GM12878 (cell line): Measurements from ENCODE around the gene HUS1. TPM values are rescaled to one million over a fixed set of nuclear protein-coding genes. Genes with fewer than 3 reads are reported as not detected.

Experiments
- BCL3 ChIP-seq: IDR thresholded peaks from 2 replicates; pipeline ENCODE4 v1.6.1; 2011; ENCODE audit warnings: borderline replicate concordance, low read depth, mild to moderate bottlenecking, moderate library complexity, low read length; ENCODE audit not compliant: insufficient read depth, poor library complexity, severe bottlenecking
- CBX3 ChIP-seq: fragments of 200-600 bp; sonication (generic); IDR thresholded peaks from 2 replicates; pipeline ENCODE4 v1.6.1; 2016; ENCODE audit warnings: low read depth, borderline replicate concordance
- ETV6 ChIP-seq, 2 experiments: fragments of 450-650 bp in 1 of 2; IDR thresholded peaks in 1 of 2; conservative IDR thresholded peaks in 1 of 2; 2 replicates each; pipeline ENCODE4 v1.6.1; 2014; ENCODE audit warnings: antibody characterized with exemption in 1 of 2, borderline replicate concordance in 1 of 2, low read depth in 1 of 2, mild to moderate bottlenecking in 1 of 2, moderate library complexity in 1 of 2
- IRF4 ChIP-seq: IDR thresholded peaks from 2 replicates; pipeline ENCODE4 v1.6.1; 2011; ENCODE audit warnings: low read depth, low read length
- JUNB ChIP-seq: IDR thresholded peaks from 2 replicates; pipeline ENCODE4 v1.6.1; 2016; ENCODE audit warnings: antibody characterized with exemption, mild to moderate bottlenecking
- NFYB ChIP-seq: IDR thresholded peaks from 2 replicates; pipeline ENCODE4 v1.6.1; 2011; ENCODE audit warnings: low read depth, mild to moderate bottlenecking, low read length, improper control_type of control experiment, moderate library complexity; ENCODE audit not compliant: insufficient read depth
- SMARCA5 ChIP-seq: fragments of 450-650 bp; IDR thresholded peaks from 2 replicates; pipeline ENCODE4 v1.6.1; 2017; ENCODE audit warnings: mild to moderate bottlenecking
- TBL1XR1 ChIP-seq: IDR thresholded peaks from 2 replicates; pipeline ENCODE4 v1.6.1; 2012; ENCODE audit warnings: low read depth, low read length, improper control_type of control experiment
- ZNF384 ChIP-seq: IDR thresholded peaks from 2 replicates; pipeline ENCODE4 v1.6.1; 2012; ENCODE audit warnings: low read depth, mild to moderate bottlenecking, low read length, improper control_type of control experiment, borderline replicate concordance
- polyA plus RNA-seq, 11 experiments: library from polyadenylated mRNA; depleted of rRNA in 4 of 11; unstranded in 6 of 11; stranded (reverse) in 5 of 11; fragments of >200 nt; fragmentation: Nextera tagmentation in 4 of 11; fragmentation: Illumina TruSeq in 1 of 11; extraction: Ambion mirVana in 4 of 11; extraction: Trizol in 1 of 11; gene quantifications; 1 replicate in 1 of 11; 2 replicates in 10 of 11; pipeline versions ENCODE4 v1.2.1 to v1.2.3, GENCODE V29; 2011 to 2016; ENCODE audit warnings: inconsistent platforms in 2 of 11, missing spikeins in 2 of 11, low read depth in 1 of 11
- total RNA-seq, 4 experiments: library from RNA; depleted of rRNA in 3 of 4; stranded (reverse); fragments of >200 nt in 3 of 4; fragmentation: Illumina TruSeq in 1 of 4; extraction: Trizol in 1 of 4; gene quantifications; 2 replicates each; pipeline versions ENCODE4 v1.2.1 to v1.2.3, GENCODE V29; 2013 to 2021
- TF ChIP-seq, protein P1 (sequence below): fragments of 450-650 bp; IDR thresholded peaks from 2 replicates; pipeline ENCODE4 v1.6.1; 2016; ENCODE audit warnings: mild to moderate bottlenecking, moderate library complexity, borderline replicate concordance
- TF ChIP-seq, protein P2 (sequence below): fragments of 450-650 bp; IDR thresholded peaks from 2 replicates; pipeline ENCODE4 v1.6.1; 2017; ENCODE audit warnings: low read depth, mild to moderate bottlenecking, moderate library complexity
- TF ChIP-seq, protein P3 (sequence below): fragments of 450-650 bp; IDR thresholded peaks from 2 replicates; pipeline ENCODE4 v1.6.1; 2017; ENCODE audit warnings: mild to moderate bottlenecking, moderate library complexity

The HUS1 gene
- total and polyA plus RNA-seq, 10 of the 15 experiments (the other 5 are each of a cell fraction or from before 2014, with no cell fraction given), result 10.4 to 35.5 (median 22.6) TPM

DNA sequence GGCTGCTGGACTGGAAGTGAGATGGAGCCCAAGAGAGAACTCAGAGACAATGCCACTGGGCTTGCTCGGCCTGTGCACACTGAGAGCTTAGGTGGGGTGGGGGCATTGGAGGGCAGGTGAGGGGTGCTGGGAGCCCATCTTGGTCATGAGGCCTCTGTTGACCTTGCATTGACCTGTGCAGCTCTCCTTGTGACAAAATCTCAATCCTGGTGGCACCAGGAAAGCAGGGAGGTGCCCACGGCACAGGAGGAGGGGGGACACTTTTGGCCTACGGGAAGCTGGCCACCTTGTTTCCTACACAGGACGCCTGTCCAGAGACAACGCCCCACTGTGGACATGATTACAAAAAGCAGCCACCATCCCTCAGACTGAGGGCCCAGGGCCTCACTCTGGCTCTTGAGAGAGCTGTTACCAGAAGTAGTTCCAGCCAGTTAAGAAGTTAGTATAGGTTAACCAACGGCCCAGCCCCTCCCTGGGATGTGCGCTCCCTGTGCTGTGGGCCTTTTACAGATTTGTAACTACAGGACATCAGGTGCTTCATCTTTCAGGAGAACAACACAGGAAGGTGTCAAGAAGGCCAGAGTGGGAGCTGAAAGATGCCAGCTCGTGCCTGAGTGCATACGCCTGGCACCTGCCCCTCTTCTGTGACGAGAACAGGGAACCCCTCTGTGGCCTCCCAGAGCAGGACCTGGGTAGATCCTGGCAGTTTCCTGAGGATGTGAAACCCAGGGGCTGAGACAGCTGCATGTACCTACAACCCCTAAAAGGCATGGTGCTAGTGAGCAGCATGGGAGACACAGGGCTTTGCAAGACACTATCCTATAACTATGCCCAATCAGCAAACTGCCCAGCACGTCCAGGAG, 41.5 kb downstream of the HUS1 start (continued):
- TF ChIP-seq, protein P1, sequence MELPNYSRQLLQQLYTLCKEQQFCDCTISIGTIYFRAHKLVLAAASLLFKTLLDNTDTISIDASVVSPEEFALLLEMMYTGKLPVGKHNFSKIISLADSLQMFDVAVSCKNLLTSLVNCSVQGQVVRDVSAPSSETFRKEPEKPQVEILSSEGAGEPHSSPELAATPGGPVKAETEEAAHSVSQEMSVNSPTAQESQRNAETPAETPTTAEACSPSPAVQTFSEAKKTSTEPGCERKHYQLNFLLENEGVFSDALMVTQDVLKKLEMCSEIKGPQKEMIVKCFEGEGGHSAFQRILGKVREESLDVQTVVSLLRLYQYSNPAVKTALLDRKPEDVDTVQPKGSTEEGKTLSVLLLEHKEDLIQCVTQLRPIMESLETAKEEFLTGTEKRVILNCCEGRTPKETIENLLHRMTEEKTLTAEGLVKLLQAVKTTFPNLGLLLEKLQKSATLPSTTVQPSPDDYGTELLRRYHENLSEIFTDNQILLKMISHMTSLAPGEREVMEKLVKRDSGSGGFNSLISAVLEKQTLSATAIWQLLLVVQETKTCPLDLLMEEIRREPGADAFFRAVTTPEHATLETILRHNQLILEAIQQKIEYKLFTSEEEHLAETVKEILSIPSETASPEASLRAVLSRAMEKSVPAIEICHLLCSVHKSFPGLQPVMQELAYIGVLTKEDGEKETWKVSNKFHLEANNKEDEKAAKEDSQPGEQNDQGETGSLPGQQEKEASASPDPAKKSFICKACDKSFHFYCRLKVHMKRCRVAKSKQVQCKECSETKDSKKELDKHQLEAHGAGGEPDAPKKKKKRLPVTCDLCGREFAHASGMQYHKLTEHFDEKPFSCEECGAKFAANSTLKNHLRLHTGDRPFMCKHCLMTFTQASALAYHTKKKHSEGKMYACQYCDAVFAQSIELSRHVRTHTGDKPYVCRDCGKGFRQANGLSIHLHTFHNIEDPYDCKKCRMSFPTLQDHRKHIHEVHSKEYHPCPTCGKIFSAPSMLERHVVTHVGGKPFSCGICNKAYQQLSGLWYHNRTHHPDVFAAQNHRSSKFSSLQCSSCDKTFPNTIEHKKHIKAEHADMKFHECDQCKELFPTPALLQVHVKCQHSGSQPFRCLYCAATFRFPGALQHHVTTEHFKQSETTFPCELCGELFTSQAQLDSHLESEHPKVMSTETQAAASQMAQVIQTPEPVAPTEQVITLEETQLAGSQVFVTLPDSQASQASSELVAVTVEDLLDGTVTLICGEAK, result no peak
- TF ChIP-seq BCL3, result peak; percentile 35
- TF ChIP-seq, protein P2, sequence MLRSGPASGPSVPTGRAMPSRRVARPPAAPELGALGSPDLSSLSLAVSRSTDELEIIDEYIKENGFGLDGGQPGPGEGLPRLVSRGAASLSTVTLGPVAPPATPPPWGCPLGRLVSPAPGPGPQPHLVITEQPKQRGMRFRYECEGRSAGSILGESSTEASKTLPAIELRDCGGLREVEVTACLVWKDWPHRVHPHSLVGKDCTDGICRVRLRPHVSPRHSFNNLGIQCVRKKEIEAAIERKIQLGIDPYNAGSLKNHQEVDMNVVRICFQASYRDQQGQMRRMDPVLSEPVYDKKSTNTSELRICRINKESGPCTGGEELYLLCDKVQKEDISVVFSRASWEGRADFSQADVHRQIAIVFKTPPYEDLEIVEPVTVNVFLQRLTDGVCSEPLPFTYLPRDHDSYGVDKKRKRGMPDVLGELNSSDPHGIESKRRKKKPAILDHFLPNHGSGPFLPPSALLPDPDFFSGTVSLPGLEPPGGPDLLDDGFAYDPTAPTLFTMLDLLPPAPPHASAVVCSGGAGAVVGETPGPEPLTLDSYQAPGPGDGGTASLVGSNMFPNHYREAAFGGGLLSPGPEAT, result no peak
- TF ChIP-seq, protein P3, sequence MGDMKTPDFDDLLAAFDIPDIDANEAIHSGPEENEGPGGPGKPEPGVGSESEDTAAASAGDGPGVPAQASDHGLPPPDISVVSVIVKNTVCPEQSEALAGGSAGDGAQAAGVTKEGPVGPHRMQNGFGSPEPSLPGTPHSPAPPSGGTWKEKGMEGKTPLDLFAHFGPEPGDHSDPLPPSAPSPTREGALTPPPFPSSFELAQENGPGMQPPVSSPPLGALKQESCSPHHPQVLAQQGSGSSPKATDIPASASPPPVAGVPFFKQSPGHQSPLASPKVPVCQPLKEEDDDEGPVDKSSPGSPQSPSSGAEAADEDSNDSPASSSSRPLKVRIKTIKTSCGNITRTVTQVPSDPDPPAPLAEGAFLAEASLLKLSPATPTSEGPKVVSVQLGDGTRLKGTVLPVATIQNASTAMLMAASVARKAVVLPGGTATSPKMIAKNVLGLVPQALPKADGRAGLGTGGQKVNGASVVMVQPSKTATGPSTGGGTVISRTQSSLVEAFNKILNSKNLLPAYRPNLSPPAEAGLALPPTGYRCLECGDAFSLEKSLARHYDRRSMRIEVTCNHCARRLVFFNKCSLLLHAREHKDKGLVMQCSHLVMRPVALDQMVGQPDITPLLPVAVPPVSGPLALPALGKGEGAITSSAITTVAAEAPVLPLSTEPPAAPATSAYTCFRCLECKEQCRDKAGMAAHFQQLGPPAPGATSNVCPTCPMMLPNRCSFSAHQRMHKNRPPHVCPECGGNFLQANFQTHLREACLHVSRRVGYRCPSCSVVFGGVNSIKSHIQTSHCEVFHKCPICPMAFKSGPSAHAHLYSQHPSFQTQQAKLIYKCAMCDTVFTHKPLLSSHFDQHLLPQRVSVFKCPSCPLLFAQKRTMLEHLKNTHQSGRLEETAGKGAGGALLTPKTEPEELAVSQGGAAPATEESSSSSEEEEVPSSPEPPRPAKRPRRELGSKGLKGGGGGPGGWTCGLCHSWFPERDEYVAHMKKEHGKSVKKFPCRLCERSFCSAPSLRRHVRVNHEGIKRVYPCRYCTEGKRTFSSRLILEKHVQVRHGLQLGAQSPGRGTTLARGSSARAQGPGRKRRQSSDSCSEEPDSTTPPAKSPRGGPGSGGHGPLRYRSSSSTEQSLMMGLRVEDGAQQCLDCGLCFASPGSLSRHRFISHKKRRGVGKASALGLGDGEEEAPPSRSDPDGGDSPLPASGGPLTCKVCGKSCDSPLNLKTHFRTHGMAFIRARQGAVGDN, result no peak
- TF ChIP-seq CBX3, result no peak
- TF ChIP-seq ETV6 (conservative IDR thresholded peaks at IDR 0.05 in 1 of 2, IDR thresholded peaks at IDR 0.05 in 1 of 2; ENCODE audit: borderline replicate concordance in 1 of 2, low read depth in 1 of 2), result peak in 1 of 2 experiments; percentile 70; a peak in 2 of 4 replicates
- TF ChIP-seq NFYB, result no peak
- no peak for TF ChIP-seq SMARCA5
- peak; percentile 42 for TF ChIP-seq JUNB
- no peak for TF ChIP-seq ZNF384
- peak; percentile 71 for TF ChIP-seq IRF4
- 0 out of 2 replicates have a peak, but pooled peaks have one; percentile 23 for TF ChIP-seq TBL1XR1
